ENCODE data around the gene ZNF711. TPM values are rescaled to one million over a fixed set of nuclear protein-coding genes. Genes with fewer than 3 reads are reported as not detected.
"Not testable (repeated sequence)": the region's sequence is repeated elsewhere in the genome, so short reads cannot be mapped to it uniquely, and the experiment has no call there.

Gene ZNF711
- total and polyA plus RNA-seq, 10 of the 15 experiments (the other 5 are each of a cell fraction or from before 2014, with no cell fraction given), result 1.00 to 16.5 (median 2.8) TPM

- Histone ChIP-seq H3K27me3 (replicated peaks in 1 of 2; ENCODE audit: control insufficient read depth in 2 of 2, insufficient read depth in 2 of 2, low read length in 1 of 2) (no peaks in the 10 kb centered on the region), H3K4me2 (ENCODE audit: control insufficient read depth, insufficient read depth) (no peak overlapping the region), H3K9me3 (replicated peaks; ENCODE audit: control insufficient read depth, insufficient read depth, low read length) (no peaks in the 10 kb centered on the region), H3K4me1 (ENCODE audit: control insufficient read depth, insufficient read depth, low read length) (no peaks in the 10 kb centered on the region), H2AFZ (ENCODE audit: control insufficient read depth, low read depth, low read length) (no peak overlapping the region), H3K9ac (ENCODE audit: control insufficient read depth, insufficient read depth, low read length) (no peak overlapping the region), H4K20me1 (ENCODE audit: control insufficient read depth, insufficient read depth) (no peaks in the 10 kb centered on the region), H3K4me3 (no peak overlapping the region), H3K79me2 (ENCODE audit: control insufficient read depth, insufficient read depth, low read length) (no peaks in the 10 kb centered on the region), H3K36me3 (ENCODE audit: control insufficient read depth in 2 of 2, insufficient read depth in 2 of 2, low read length in 1 of 2) (no peaks in the 10 kb centered on the region), H3K27ac (ENCODE audit: control insufficient read depth, insufficient read depth) (no peak overlapping the region)
- FAIRE-seq, result no peak
- in situ Hi-C loops (cut with MboI), result no loop called here
- RAD21 ChIA-PET (ENCODE audit: unreplicated experiment), result interaction anchor here (1.3 kb wide), 1 partner anchor 199 kb away, joined by 3 read pairs; no protein-coding TSS in a partner anchor
- SMC1A ChIA-PET (ENCODE audit: uncharacterized antibody, unreplicated experiment), result interaction anchor here (1.1 to 1.3 kb wide), 2 partner anchors 10 to 80 kb away, joined by 3 read pairs; no protein-coding TSS in a partner anchor
- peak; percentile 62 for ATAC-seq
- BruUV-seq (replicated peaks), result no TSS peak
- 87% methylated on average over 2 of the region's 2 CpGs for WGBS (ENCODE audit: insufficient coverage, insufficient replicate concordance, low lambda C conversion rate, missing lambda C conversion rate)
- POLR2A ChIA-PET, result no interaction called here
- CTCF ChIA-PET, result interaction anchor here (0.8 to 1.2 kb wide), 2 partner anchors 14 to 18 kb away, joined by 3 read pairs; no protein-coding TSS in a partner anchor
- no peak for DNase-seq (ENCODE audit: low read depth, low spot score)
- TF ChIP-seq POLR2AphosphoS2 (IDR thresholded peaks at IDR 0.05; ENCODE audit: low read depth, low read length) (no peak), JUND (IDR thresholded peaks at IDR 0.05; ENCODE audit: low read depth, low read length) (no peak), RELA (IDR thresholded peaks at IDR 0.05; ENCODE audit: borderline replicate concordance, partially characterized antibody) (no peak)
- intact Hi-C loops (cut with micrococcal nuclease; ENCODE audit: unreplicated experiment), result no loop called here
Measured at GRCh38 chrX:85309717-85310116, 65.9 kb downstream of the ZNF711 start.

- H3K9ac ChIP-seq (ENCODE audit: control insufficient read depth, insufficient read depth, low read length); H3K27ac ChIP-seq (ENCODE audit: control insufficient read depth, insufficient read depth); in situ Hi-C loops (cut with MboI); RAD21 ChIA-PET (ENCODE audit: unreplicated experiment); H2AFZ ChIP-seq (ENCODE audit: control insufficient read depth, low read depth, low read length); CTCF ChIA-PET; FAIRE-seq; ATAC-seq; DNase-seq (ENCODE audit: low read depth, low spot score); POLR2A ChIA-PET; H3K36me3 ChIP-seq (ENCODE audit: control insufficient read depth in 2 of 2, insufficient read depth in 2 of 2, low read length in 1 of 2); H3K4me2 ChIP-seq (ENCODE audit: control insufficient read depth, insufficient read depth); H3K9me3 ChIP-seq (replicated peaks; ENCODE audit: control insufficient read depth, insufficient read depth, low read length); SMC1A ChIA-PET (ENCODE audit: uncharacterized antibody, unreplicated experiment); H3K4me1 ChIP-seq (ENCODE audit: control insufficient read depth, insufficient read depth, low read length); H3K27me3 ChIP-seq (replicated peaks in 1 of 2; ENCODE audit: control insufficient read depth in 2 of 2, insufficient read depth in 2 of 2, low read length in 1 of 2); H4K20me1 ChIP-seq (ENCODE audit: control insufficient read depth, insufficient read depth); intact Hi-C loops (cut with micrococcal nuclease; ENCODE audit: unreplicated experiment); H3K4me3 ChIP-seq; BruUV-seq (replicated peaks); H3K79me2 ChIP-seq (ENCODE audit: control insufficient read depth, insufficient read depth, low read length): not testable (repeated sequence)
- 36% methylated on average over 2 of the region's 2 CpGs for WGBS (ENCODE audit: insufficient coverage, insufficient replicate concordance, low lambda C conversion rate, missing lambda C conversion rate)
Measured at GRCh38 chrX:85311348-85311747, 67.6 kb downstream of the ZNF711 start.

Other genes starting within 250 kb of the ZNF711 start
- gene APOOL, start 240.1 kb upstream of the ZNF711 start, total RNA-seq (2014; rRNA removed), result 4.5 and 5.9 TPM in 2 replicates
- 9.3 and 9.4 TPM in 2 replicates for gene APOOL, start 240.1 kb upstream of the ZNF711 start, total RNA-seq (2014; rRNA removed; fragmentation: Illumina TruSeq; extraction: Trizol)
- gene APOOL, start 240.1 kb upstream of the ZNF711 start, total RNA-seq (2021), result 13.6 and 14.7 TPM in 2 replicates
- 9.6 and 12.5 TPM in 2 replicates for gene APOOL, start 240.1 kb upstream of the ZNF711 start, polyA plus RNA-seq (2011; rRNA removed)
- gene APOOL, start 240.1 kb upstream of the ZNF711 start, polyA plus RNA-seq (2014; fragmentation: Illumina TruSeq; extraction: Trizol), result 7.7 and 7.9 TPM in 2 replicates
- gene APOOL, start 240.1 kb upstream of the ZNF711 start, polyA plus RNA-seq (2014; fragmentation: Nextera tagmentation; extraction: Ambion mirVana), result 1 to 10 TPM; 5.6 to 9.8 TPM
- gene APOOL, start 240.1 kb upstream of the ZNF711 start, polyA plus RNA-seq (2014; rRNA removed), result 4.4 and 5.0 TPM in 2 replicates
- gene APOOL, start 240.1 kb upstream of the ZNF711 start, polyA plus RNA-seq (2016; fragmentation: Nextera tagmentation; extraction: Ambion mirVana), result 1 to 10 TPM; 5.5 to 7.5 TPM
- gene SATL1, start 212 bp upstream of the ZNF711 start, total RNA-seq (2014; rRNA removed), result not detected in 2 replicates
- gene SATL1, start 212 bp upstream of the ZNF711 start, total RNA-seq (2014; rRNA removed; fragmentation: Illumina TruSeq; extraction: Trizol), result not detected in 2 replicates
- gene SATL1, start 212 bp upstream of the ZNF711 start, total RNA-seq (2021), result not detected in 2 replicates
- 0.01 and 0.04 TPM in 2 replicates for gene SATL1, start 212 bp upstream of the ZNF711 start, polyA plus RNA-seq (2011; rRNA removed)
- gene SATL1, start 212 bp upstream of the ZNF711 start, polyA plus RNA-seq (2014; fragmentation: Illumina TruSeq; extraction: Trizol), result not detected in 2 replicates
- not detected for gene SATL1, start 212 bp upstream of the ZNF711 start, polyA plus RNA-seq (2014; fragmentation: Nextera tagmentation; extraction: Ambion mirVana)
- gene SATL1, start 212 bp upstream of the ZNF711 start, polyA plus RNA-seq (2014; rRNA removed), result not detected in 2 replicates
- not detected for gene SATL1, start 212 bp upstream of the ZNF711 start, polyA plus RNA-seq (2016; fragmentation: Nextera tagmentation; extraction: Ambion mirVana)
- gene POF1B, start 135.7 kb downstream of the ZNF711 start, total RNA-seq (2014; rRNA removed), result 0.87 and 0.96 TPM in 2 replicates
- gene POF1B, start 135.7 kb downstream of the ZNF711 start, total RNA-seq (2014; rRNA removed; fragmentation: Illumina TruSeq; extraction: Trizol), result 1.1 TPM in 2 replicates
- gene POF1B, start 135.7 kb downstream of the ZNF711 start, total RNA-seq (2021), result 0.64 and 1.1 TPM in 2 replicates
- 13.5 and 19.7 TPM in 2 replicates for gene POF1B, start 135.7 kb downstream of the ZNF711 start, polyA plus RNA-seq (2011; rRNA removed)
- gene POF1B, start 135.7 kb downstream of the ZNF711 start, polyA plus RNA-seq (2014; fragmentation: Illumina TruSeq; extraction: Trizol), result 1.0 and 1.2 TPM in 2 replicates
- gene POF1B, start 135.7 kb downstream of the ZNF711 start, polyA plus RNA-seq (2014; fragmentation: Nextera tagmentation; extraction: Ambion mirVana), result under 1 TPM; 0.14 to 0.27 TPM
- 0.41 and 0.48 TPM in 2 replicates for gene POF1B, start 135.7 kb downstream of the ZNF711 start, polyA plus RNA-seq (2014; rRNA removed)
- 1 to 10 TPM in 1 of 2 experiments, under 1 TPM in 1; 0.86 to 1.0 TPM for gene POF1B, start 135.7 kb downstream of the ZNF711 start, polyA plus RNA-seq (2016; fragmentation: Nextera tagmentation; extraction: Ambion mirVana)

Data from GM12878 (cell line).